Measurements from ENCODE around the gene ACP7.
"Not testable (repeated sequence)": the region's sequence is repeated elsewhere in the genome, so short reads cannot be mapped to it uniquely, and the experiment has no call there.

Gene ACP7

DNA sequence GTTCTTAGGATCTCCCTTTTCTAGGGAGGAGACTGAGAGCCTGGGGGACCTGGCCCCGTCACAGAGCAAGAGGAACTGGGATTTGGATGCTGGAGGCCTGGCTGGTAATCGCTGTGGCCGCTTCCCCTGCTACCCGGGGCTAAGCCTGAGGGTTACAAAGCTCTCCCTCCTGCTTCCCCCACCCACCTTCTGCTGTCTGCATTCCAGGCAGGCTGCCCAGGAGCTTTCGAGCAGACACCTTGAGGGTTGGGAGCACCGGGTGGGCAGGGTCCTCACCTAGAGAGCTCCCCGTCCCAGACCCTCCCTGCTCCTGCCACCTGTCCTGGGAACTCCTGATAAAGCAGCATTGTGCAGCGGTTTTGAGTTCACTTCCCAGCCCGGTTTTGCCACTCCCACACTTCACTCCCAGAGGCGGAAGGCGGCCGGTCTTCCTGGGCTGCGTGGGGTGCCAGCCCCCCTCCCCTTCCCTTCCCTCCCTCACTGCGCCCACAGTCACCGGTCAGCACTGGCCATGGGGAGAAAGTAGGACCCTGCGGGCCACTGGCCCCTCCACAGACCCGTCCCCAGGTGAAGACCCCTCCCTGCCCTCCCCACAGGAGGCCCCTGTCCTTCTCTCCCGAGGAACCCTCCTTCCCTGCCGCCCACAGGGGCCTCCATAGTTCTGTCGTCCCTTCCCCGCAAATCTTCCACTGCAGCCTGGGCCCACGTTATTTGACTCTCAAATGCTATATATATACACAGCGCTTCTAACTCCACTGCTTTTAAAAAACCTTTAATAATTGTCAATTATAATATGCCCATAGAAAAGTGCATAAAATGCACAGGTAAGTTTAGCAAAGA is 49.5 kb downstream of the ACP7 start:
- DNase-seq = no peak

DNA sequence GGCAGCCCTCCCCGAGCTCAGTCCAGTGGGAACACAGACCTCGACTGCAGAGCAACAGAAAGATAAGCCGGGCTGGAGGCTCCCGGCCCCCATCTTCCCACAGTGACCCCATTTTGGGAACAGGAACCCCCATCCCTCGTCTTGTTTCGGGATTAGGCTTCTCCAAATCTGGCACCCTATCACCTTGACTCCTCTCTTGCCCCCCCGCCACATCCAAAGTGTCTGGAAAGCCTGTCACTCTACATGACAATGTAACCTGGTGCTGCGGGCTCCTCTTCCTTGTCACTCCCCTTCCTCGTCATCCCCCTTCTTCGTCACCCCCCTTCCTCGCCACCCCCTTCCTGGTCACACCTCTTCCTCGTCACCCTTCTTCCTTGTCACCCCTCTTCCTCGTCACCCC is 51.5 kb downstream of the ACP7 start:
- DNase-seq = no peak

DNA sequence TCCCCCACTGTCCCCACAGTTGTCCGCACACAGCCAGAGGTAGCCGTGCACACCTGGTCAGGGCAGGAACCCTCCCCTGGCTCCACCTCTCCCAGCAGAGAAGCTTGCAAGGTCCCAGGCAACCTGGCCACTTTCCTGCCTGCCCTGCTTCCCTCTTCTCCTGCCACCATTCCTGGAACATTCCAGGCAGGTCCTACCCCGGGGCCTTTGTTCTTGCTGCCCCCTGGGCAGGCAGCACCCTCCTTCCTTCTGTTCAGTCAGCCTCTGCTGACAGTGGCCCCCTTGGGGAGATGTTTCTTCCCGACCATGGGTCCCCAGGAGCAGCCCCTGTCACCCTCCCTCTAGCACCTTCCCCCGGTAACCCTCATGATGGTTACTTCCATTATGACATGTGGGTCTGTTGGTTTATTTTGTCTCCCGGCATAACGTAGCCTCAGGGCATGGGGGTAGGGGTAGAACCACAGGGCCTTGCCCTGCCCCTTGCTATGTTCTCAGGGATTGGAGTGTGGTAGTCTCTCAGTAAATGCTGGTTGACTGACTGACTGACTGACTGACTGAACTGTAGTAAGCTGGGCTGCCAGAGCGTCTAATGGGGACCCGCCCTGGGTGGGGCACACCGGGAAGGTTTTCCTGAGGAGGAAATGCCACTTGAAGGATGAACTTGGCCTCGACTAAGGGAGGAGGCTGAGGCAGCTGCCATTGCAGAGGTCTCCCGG is 52.2 kb downstream of the ACP7 start:
- no peak for DNase-seq

DNA sequence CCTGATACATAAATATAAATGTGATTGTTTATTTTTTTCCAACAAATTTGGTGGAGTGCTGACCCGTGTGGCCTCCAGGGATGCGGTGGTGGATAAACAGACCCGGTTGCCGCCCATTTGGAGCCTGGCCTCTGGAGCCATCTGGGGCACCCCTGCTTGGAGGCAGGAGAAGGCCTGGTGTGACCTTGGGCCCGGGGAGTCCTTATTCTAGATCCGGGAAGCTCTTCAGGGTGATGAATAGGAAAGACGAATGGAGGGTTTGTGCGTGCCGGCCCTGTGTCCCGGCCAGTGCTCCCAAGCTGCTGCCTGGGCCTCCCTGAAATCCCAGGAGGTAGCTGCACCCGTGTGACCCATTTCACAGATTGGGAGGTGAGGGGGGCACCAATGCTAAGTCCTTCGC is 53.0 kb downstream of the ACP7 start:
- no peak for DNase-seq

DNA sequence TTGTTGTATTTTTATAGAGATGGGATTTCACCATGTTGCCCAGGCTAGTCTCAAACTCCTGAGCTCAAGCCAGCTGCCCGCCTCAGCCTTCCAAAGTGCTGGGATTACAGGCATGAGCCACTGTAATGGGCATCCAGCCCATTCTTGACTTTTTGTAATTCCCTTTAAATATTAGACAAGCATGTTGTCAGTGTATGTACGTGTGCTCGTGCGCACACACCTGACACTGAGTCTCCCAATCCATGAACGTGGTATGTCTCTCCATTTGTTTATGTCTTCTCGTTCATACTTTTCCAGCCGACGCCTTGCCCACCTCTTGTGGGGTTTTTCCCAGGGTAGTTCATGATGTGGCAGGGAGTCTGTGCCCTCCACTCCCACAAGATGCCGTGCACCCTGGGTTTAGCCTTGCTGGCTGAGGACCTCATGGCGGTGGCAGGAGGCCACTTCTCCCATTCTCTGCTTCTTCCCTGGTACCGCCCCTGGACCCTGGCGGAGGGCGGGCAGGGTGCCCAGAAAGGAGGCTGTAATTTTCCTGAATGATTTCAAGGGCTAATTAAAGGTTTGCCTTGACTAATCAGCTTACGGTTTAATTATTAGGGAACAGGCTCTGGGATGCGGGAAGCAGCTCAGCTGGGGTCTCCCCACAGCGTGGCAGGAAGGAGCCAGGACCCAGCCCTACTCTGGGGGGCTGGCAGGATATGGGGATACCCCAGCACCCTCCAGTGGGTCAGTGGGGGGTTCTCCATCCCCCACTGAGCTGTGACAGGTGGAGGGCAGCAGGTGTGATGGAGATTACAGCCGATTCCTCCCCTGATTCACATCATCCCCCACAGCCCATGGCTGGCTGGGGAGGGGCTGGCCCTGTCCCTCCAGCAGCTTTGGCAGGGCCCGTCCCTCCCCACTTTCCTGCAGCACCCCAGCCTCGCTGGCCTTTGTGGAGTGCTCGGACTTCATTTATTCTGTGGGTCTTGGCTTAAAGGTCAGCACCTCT is 54.3 kb downstream of the ACP7 start:
- no peak for DNase-seq

DNA sequence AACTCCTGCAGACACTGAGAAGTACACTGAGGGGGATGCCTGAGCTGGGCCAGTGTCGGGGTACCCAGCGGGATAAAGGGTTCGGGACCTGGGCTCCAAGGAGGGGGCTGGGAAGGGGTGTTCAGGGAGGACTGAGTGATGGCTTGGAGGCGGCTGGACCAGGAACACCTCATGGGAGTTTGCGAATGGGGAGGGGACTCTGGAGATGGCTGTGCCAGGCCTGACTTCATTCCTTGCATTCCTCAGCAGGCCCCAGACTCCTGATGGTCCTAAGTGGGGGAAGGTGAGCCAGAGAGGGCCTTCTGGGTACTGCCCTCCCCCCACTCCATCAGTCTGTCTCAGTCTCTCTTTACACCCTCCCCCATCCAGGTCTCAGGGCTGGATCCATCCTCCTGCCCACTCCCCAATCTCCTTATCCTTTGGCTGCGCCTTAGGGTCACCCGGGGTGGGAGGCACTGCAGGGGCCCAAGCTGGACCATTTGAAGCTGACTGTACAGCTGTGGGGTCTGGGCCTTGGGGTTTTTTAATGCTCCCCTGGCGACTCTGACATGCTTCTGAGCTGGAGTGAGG is 55.2 kb downstream of the ACP7 start:
- DNase-seq = no peak

DNA sequence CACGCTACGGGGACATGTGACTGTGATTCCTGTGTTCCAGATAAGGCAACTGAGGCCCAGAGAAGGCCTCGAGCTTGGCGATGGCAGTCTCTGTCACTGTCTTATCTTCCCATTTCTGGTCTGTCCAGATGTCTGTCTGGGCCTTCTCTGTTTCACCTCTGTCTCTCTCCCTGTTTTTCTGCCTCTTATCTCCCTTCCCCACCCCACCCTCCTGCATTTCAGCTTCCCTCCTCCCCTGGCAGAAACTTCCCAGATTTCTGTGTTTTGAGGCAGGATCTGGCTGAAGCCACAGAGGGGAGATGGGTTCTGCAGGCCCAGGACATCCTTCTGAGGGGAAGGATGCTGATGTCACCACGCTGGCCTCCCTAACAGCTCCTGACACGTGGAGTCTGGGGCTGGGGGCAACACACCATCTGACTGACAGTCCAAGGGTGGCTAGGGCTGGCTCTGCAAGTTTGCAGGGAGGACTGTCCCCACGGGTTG is 55.8 kb downstream of the ACP7 start:
- DNase-seq = no peak

DNA sequence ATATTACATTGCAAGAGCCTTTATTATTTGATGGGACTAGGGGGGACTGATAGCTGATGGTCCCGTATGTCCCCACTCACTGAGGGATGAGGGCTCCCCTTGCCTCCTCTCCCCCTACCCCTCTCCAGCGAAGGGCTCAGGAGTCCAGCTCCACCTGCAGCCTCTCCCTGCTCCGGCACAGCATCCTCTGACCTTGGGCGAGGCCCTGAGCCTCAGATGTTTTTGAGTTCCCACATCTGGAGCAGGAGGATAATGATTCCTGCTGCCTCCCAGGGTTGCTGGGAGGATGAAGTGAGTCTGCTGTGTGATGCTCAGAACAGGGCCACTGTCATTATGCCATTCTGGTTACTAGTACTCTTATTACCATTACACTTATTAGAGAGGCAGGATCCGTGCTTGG is 56.4 kb downstream of the ACP7 start:
- no peak for DNase-seq

DNA sequence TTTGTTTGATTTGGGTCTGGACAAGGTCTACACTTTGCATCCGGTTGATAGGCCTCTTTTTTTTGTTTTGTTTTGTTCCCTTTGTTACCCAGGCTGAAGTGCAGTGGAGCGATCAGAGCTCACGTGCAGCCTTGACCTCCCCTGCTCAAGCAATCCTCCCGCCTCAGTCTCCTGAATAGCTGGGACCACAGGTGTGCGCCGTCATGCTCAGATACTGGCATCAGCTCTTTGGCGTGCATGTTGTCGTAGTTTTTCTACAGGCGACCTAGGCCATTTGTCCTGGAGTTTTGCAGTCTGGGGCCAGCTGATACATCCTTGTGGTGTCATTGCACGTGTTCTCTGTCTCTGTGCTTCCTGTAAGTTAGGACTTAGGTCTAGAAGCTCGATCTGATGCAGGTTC is 57.8 kb downstream of the ACP7 start:
- DNase-seq = no peak

DNA sequence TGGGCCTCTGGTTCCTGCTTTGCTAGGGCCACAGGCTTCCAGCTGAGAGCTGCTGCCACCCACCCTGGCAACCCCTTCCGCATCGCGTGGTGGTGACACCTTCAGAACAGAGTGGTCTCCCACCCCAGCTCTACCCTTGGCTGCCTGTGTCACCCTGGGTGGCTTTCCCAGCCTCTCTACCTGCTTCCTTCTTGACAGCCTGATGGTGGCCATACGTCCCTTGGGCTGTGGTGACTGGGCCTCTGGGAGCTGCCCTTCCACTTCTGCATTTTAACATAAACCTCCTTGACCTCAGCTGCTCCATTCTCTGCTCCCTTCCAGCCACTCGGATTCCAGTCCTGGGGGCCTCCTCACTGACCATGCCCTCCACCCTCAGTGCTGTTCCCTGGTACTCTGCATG is 58.5 kb downstream of the ACP7 start:
- no peak for DNase-seq

DNA sequence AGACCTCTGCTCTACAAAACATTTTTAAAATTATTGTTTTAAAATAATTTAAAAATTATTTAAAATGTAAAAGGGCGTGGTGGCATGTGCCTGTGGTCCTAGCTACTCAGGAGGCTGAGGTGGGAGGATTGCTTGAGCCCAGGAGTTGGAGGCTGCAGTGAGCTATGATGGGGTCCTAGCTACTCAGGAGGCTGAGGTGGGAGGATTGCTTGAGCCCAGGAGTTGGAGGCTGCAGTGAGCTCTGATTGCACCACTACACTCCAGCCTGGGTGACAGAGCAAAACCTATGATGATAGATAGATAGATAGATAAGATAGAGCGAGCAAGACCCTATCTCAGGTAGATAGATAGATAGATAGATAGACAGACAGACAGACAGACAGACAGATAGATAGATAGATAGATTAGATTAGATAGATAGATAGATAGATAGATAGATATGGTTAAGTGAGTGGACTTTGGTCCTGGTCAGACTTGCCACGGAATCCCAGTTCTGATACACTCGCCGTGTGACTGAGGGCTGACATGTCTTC is 59.7 kb downstream of the ACP7 start:
- DNase-seq = not testable (repeated sequence)

DNA sequence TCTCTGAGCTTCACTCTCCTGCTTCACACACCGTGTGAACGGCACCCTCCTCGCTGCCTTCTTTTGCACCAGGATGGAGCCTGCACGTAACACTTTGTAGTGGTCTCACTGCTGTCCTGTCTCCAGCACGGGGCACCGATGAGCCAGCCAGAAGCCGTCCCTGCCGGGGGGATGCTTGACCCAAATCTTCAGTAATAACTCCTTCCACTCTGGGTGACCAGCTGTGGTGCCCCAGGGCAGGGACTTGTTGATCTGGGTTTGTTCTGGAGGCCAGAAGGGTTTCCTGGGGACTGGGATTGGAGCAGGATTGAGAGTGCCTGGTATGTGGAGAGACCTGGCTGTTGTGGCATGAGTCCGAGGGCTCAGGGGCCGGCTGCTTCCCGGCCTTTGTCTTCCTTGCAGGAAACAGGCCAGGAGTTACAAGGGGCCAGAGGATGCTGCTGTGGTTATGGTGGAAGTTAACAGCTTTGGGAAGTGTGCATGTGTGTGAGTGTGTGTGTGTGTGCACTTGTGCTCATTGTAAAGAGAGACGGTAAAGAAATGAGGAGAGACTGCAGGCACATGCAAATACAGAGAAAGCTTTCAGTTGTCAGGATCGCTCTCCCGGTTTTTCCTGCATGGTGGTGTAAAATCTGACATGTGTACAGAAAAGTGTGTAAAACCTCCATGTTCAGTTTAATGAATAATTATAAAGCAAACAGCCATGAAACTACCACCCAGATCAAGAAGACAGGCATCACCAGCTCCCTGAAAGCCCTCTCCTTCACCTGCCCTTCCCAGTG is 60.3 kb downstream of the ACP7 start:
- DNase-seq = no peak

DNA sequence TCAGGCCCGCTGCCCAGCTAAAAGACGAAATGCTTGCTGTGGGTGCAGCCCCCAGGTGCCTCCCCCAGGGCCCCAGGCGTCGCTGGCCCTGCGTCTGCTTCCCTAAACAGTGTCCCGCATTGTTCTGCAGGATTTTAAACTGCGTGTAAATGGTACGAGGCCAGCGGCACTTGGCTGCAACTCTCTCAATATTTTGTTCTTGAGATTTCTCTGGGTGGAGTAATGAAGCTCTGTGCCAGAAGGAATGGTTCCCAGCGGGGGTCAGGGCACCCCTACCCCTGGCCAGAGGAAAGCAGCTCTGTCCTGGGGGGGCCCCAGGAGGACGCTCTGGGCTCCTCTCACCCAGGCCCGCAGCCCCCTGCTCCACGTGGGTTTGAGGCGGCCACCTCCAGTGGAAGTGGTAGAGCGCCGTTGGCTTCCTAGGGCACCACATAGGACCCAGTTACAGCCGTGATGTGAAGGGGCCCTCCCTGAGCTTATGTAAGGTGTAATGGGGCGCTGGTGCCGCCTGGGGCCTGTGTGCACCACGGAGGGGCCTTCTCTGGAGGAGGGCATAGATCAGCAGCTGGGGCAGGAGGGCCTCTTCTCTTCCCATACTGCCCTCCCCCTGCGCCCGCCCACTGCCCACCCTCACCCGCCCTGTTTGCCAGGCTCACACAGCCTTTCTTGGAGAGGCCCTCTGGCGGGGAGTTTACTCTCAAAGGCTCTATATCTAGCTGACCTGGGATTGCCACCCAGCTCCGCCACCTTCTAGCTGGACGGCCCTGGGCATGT is 61.2 kb downstream of the ACP7 start:
- DNase-seq = no peak

DNA sequence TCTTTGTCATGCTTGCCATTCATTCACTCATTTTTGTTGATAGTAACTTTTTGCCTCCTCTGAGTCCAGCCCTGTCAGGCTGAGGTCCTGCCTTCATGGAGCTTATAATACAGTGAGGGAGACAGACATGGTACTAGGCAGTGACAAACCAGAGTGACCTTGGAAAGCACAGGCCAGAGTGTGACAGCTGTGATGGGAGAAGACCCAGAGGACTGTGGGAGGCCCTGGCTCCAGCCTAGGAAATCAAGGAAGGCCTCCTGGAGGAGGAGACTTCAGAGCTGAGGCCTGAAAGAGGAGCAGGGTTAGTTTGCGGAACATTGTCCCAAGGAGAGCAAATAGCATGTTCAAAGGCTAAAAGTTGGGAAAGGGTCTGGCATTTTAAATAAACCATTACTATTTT is 61.9 kb downstream of the ACP7 start:
- DNase-seq = no peak

DNA sequence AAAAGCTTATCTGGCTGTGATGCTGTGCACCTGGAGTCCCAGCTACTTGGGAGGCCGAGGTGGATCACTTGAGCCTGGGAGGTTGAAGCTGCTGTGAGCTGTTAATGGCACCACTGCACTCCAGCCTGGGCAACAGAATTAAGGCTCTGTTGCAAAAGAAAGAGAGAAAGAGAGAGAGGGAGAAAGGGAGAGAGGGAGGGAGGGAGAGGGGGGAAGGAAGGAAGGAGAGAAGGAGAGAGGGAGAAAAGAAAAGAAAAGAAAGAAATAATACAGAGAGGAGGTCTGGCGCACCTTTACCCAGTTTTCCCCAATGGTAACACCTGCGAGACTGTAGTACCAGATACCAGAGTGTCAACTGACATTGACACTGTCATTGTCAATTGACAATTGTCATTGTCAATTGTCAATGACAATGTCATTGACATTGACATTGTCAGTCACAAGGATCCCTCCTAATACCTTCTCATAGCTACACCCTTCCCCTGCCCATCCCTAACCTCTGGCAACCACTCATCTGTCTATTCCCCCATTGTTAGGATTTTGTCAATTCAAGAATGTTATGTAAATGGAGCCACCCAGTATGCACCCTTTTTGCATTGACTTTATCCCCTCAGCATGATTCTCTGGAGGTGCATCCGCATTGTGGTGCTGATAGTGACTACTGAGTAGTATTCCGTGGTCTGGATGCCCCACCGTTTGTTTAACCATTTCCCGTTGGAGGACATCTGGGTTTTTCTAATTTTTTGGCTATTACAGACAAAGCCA is 62.7 kb downstream of the ACP7 start:
- DNase-seq = no peak

DNA sequence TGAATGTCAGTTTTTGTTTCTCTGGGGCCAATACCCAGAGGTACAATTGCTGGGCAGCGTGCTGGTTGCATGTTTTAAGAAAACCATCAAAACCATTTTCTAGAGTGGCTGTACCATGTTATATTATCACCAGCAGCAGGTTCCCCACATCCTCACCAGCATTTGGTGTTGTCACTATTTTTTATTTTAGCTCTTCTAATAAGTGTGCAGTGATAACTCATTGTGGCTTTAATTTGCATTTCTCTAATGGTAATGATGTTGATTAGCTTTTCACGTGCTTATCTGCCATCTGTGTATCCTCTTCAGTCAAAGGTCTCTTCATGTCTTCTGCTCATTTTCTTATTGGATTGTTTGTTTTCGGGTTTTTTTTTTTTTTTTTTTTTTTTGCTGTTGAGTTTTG is 63.3 kb downstream of the ACP7 start:
- DNase-seq = no peak

DNA sequence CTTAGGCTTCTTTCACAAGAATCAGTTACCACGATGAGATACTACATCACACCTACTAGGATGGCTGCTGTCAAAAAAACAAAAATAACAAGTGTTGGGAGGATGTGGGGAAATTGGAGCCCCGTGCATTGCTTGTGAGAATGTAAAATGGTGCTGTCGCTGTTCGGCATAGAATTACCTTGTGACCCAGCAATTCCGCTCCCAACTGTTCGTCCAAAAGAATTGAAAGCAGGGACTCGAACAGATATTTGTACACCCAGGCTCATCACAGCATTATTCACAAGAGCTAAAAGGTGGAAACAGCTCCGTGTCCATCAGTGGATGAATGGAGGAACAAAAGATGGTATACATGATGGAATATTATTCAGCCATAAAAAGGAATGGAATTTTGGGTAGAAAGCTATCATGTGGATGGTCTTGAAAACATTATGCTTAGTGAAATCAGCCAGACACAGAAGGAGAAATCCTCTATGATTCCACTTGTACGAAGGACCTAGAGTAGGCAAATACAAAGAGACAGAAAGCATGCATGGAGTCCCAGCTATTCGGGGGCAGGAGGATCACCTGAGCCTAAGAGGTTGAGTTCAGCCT is 64.9 kb downstream of the ACP7 start:
- DNase-seq = no peak

DNA sequence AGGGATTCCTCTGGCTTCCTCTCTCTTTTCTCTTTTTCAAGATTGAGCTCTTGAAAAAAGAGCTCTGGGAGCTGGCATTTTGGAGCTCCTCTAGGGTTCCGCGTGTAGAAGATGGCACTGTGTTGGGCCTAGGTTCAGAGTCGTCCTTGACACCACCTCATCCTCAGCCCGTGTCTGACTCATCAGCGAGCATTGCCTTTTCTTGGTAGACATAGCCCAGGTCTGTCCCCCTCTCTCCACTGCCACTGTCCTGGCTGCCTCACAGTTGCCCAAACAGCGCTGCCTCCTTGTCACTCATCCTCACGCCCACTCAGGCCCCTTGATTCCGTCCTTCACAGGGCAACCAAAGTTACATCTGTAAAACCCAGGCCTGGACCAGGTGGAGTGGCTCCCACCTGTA is 66.1 kb downstream of the ACP7 start:
- DNase-seq = no peak

DNA sequence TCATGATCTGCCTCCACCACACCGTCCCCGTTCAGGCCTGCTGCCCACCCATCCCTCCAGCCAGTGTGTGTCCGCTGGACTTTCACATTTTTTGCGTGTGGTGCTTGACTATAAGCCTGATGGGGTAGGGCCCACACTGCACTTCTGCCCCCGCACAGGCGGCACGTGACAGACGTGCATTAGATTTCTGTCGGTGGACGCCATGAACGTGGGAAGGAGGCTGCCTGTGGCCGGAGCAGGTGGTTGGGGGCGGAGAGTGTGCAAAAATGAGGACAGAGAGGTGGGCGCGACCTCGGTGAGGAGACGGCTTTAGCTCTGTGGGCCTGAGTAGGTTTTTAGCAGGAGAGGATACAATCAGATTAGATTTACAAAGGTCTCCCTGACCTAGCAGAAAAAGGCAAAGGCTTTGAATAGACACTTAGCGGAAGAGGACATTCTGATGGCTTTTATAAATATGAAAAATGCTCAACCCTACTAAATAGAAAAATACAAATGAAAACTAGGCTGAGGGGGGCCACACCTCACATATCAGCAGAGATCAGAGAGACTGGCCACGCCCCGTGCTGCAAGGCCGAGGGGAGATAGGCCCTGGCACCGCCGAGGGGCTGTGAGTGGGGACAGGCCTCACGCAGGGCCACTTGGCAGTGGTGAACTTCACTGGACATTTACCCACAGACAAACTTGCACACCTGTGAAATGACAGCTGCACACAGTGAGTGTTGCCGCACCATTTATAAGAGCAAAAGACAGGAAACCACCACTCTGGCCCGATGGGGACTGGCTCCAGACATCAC is 66.8 kb downstream of the ACP7 start:
- DNase-seq = no peak
